Retinal pigment epithelial cell (primary cell): ENCODE measurements around the gene HMGCR.

Experiments
- DNase-seq: peaks from one replicate; pipeline ENCODE4 v3.0.0-alpha.2; 2010; ENCODE audit warnings: low read depth
- H3K4me3 ChIP-seq: 2 replicates; pipeline ENCODE4 v1.5.1; 2011; ENCODE audit warnings: mild to moderate bottlenecking, low read length, control low read depth, moderate library complexity
- CTCF ChIP-seq: conservative IDR thresholded peaks from 2 replicates; pipeline ENCODE4 v1.5.1; 2011; ENCODE audit warnings: low read depth, low read length, control low read depth, inconsistent platforms

Gene HMGCR

GRCh38 chr5:75361310-75361709, 24.3 kb downstream of the HMGCR start:
- no peak for TF ChIP-seq CTCF
- no peak for DNase-seq

GRCh38 chr5:75362474-75362975, 25.5 kb downstream of the HMGCR start:
- TF ChIP-seq CTCF = no peak
- H3K4me3 ChIP-seq = no peak overlapping the region
- no peak for DNase-seq

More at GRCh38 chr5:75361310-75361709, 24.3 kb downstream of the HMGCR start:
- no peak overlapping the region for H3K4me3 ChIP-seq

GRCh38 chr5:75363111-75363510, 26.1 kb downstream of the HMGCR start:
- H3K4me3 ChIP-seq = no peak overlapping the region
- DNase-seq = no peak
- TF ChIP-seq CTCF = no peak

- DNase-seq = peak; percentile 68
- no peak for TF ChIP-seq CTCF
- H3K4me3 ChIP-seq = no peak overlapping the region
Observed at GRCh38 chr5:75363726-75364495, 26.9 kb downstream of the HMGCR start.

GRCh38 chr5:75364571-75365280, 27.7 kb downstream of the HMGCR start:
- no peak overlapping the region for H3K4me3 ChIP-seq
- DNase-seq = no peak
- no peak for TF ChIP-seq CTCF

GRCh38 chr5:75365740-75366139, 28.7 kb downstream of the HMGCR start:
- H3K4me3 ChIP-seq = no peak overlapping the region
- no peak for DNase-seq
- TF ChIP-seq CTCF = no peak
